ENCODE data around the gene UBAC2.

DNA sequence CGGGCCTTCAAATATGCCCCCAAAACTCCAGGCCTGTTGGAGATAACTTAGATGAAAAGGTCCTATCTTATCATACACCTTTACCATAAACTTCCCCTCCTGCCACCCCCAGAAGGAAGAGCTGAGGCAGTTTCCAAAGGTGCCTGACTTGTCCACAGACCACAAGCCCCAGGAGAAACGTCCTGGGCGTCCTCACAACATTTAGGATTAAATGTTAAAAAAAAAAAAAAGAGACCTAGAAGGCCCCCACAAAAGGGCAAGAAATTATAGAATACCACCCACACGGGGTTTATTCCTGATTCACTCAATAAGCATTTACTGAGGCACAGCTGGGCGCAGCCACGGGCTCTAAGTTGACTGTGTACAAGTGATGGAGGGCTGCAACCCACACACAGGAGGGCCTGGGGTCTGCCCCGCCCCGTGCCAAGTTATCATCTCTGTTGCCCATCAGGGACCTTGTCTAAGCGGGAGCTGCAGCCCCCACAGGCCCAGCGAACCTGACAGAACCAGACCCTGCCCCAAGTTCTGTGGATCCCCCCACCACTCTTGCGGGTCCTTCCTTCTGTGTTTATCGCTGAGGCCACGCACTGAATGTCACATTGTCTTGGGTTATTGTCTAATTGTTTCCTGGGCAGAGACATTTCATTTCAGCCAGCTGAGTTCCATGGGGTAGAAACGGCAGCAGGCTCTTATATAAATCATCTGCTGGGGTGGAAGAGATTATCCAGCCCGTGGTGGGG lies 217.6 kb downstream of the UBAC2 start:
- TF ChIP-seq, protein P1, sequence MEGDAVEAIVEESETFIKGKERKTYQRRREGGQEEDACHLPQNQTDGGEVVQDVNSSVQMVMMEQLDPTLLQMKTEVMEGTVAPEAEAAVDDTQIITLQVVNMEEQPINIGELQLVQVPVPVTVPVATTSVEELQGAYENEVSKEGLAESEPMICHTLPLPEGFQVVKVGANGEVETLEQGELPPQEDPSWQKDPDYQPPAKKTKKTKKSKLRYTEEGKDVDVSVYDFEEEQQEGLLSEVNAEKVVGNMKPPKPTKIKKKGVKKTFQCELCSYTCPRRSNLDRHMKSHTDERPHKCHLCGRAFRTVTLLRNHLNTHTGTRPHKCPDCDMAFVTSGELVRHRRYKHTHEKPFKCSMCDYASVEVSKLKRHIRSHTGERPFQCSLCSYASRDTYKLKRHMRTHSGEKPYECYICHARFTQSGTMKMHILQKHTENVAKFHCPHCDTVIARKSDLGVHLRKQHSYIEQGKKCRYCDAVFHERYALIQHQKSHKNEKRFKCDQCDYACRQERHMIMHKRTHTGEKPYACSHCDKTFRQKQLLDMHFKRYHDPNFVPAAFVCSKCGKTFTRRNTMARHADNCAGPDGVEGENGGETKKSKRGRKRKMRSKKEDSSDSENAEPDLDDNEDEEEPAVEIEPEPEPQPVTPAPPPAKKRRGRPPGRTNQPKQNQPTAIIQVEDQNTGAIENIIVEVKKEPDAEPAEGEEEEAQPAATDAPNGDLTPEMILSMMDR (IDR thresholded peaks at IDR 0.05), result no peak
- TF ChIP-seq POLR2A (IDR thresholded peaks at IDR 0.05), result no peak

Measured in uterus (tissue), 2 donors.